OCI-LY3 (cell line): ENCODE data around the gene PERCC1.
"Not testable (repeated sequence)": the region's sequence is repeated elsewhere in the genome, so short reads cannot be mapped to it uniquely, and the experiment has no call there.

Experiments used
- H2AFZ ChIP-seq: fragments of 200-600, 300-600 bp; shearing (Covaris generic); 2 replicates; pipeline ENCODE4 v1.6.0; 2014; ENCODE audit warnings: antibody characterized with exemption, low read depth, low read length
- H3K27ac ChIP-seq: fragments of 200-600, 300-600 bp; sonication (generic); 2 replicates; pipeline ENCODE4 v1.5.1; 2014; ENCODE audit warnings: mild to moderate bottlenecking, low read length, moderate library complexity, mixed read lengths
- H3K27me3 ChIP-seq: fragments of 200-600, 300-600 bp; sonication (generic); 2 replicates; pipeline ENCODE4 v1.6.1; 2014; ENCODE audit warnings: low read depth, low read length, mixed read lengths
- H3K36me3 ChIP-seq: fragments of 200-600, 300-600 bp; sonication (generic); replicated peaks from 2 replicates; pipeline ENCODE3; 2014; ENCODE audit warnings: low read depth, low read length, mixed read lengths
- H3K4me1 ChIP-seq: fragments of 300-600, 200-600 bp; sonication (generic); 2 replicates; pipeline ENCODE4 v1.6.1; 2014; ENCODE audit warnings: low read length, mixed read lengths
- H3K4me2 ChIP-seq: fragments of 200-600, 300-600 bp; sonication (generic); 2 replicates; pipeline ENCODE4 v1.6.1; 2014; ENCODE audit warnings: low read length, mixed read lengths
- H3K4me3 ChIP-seq: fragments of 300-600, 200-600 bp; sonication (generic); 2 replicates; pipeline ENCODE4 v1.5.1; 2014; ENCODE audit warnings: antibody characterized with exemption, mild to moderate bottlenecking, low read length, moderate library complexity
- H3K79me2 ChIP-seq: fragments of 300-600, 200-600 bp; shearing (Covaris generic); 2 replicates; pipeline ENCODE4 v1.6.1; 2014; ENCODE audit warnings: mild to moderate bottlenecking, low read length, mixed read lengths
- H3K9ac ChIP-seq: fragments of 300-600, 200-600 bp; shearing (Covaris generic); 2 replicates; pipeline ENCODE4 v1.6.0; 2014; ENCODE audit warnings: mild to moderate bottlenecking, low read length, moderate library complexity
- H3K9me3 ChIP-seq: fragments of 200-600, 300-600 bp; shearing (Covaris generic); 2 replicates; pipeline ENCODE4 v1.6.1; 2014; ENCODE audit warnings: low read length, mixed read lengths; ENCODE audit not compliant: insufficient read depth
- H4K20me1 ChIP-seq: fragments of 200-600, 300-600 bp; sonication (generic); 2 replicates; pipeline ENCODE4 v1.6.1; 2016; ENCODE audit warnings: low read length, mixed read lengths; ENCODE audit not compliant: insufficient read depth
- CTCF ChIP-seq: fragments of 200-600, 300-600 bp; sonication (generic); IDR thresholded peaks from 2 replicates; pipeline ENCODE4 v1.5.1; 2014; ENCODE audit warnings: antibody characterized with exemption, low read length, low read depth
- EZH2phosphoT487 ChIP-seq: fragments of 200-600 bp; shearing (Covaris generic); IDR thresholded peaks from 2 replicates; pipeline ENCODE4 v1.6.1; 2018; ENCODE audit warnings: antibody characterized with exemption, mixed run types, low read depth

The PERCC1 gene

DNA sequence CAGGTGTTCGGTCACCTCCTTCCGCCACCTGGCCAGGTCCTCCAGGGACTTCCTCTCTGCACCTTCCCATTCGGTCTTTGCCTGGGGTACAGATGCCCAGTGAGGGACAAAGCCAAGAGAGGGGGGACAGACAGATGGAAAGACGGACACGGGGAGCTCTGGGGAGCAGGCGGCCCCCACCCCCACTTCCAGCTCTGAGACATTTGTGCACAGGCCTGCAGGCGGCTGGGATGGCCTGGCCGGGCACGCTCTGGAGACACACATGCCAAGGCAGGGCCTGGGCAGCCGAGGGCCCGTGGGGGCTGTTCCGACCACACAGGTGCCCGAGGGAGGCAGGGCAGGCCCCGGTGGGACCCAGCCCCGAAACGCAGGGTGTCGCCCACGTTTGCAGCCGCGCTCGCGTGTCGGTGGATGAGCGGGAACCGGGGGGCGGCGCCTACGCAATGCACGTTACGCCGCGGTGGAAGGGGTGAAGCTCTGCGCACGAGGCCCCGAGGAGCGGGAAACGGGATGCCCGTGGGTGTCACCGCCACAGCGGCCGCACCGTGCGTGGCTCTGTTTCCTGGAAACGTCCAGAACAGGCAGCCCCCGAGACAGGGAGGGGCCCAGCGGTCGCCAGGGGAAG lies 6.0 kb downstream of the PERCC1 start:
- no peak overlapping the region for H3K27ac ChIP-seq
- no peak overlapping the region for H2AFZ ChIP-seq
- H3K4me1 ChIP-seq = no peaks in the 10 kb centered on the region
- H3K36me3 ChIP-seq = no peaks in the 10 kb centered on the region
- H3K9me3 ChIP-seq = no peaks in the 10 kb centered on the region
- no peak overlapping the region for H3K4me2 ChIP-seq
- no peak for TF ChIP-seq CTCF
- no peak for TF ChIP-seq EZH2phosphoT487
- no peaks in the 10 kb centered on the region for H3K27me3 ChIP-seq
- no peaks in the 10 kb centered on the region for H3K79me2 ChIP-seq
- H4K20me1 ChIP-seq = no peaks in the 10 kb centered on the region
- no peak overlapping the region for H3K9ac ChIP-seq
- no peak overlapping the region for H3K4me3 ChIP-seq

- Histone ChIP-seq H4K20me1 (no peaks in the 10 kb centered on the region), H3K4me1 (no peaks in the 10 kb centered on the region), H3K79me2 (no peaks in the 10 kb centered on the region), H3K4me2 (no peak overlapping the region), H3K4me3 (no peak overlapping the region), H3K9me3 (no peaks in the 10 kb centered on the region), H3K36me3 (no peaks in the 10 kb centered on the region), H3K9ac (no peak overlapping the region), H3K27me3 (no peaks in the 10 kb centered on the region), H3K27ac (no peak overlapping the region), H2AFZ (no peak overlapping the region)
- TF ChIP-seq CTCF (no peak), EZH2phosphoT487 (no peak)
These were observed 6.7 kb downstream of the PERCC1 start for GRCh38 chr16:1437606-1438005.

- Histone ChIP-seq H3K9ac (no peak overlapping the region), H3K36me3 (no peaks in the 10 kb centered on the region), H3K4me1 (no peaks in the 10 kb centered on the region), H3K27me3 (no peaks in the 10 kb centered on the region), H2AFZ (no peak overlapping the region), H4K20me1 (no peaks in the 10 kb centered on the region), H3K4me3 (no peak overlapping the region), H3K4me2 (no peak overlapping the region), H3K9me3 (no peaks in the 10 kb centered on the region), H3K27ac (no peak overlapping the region), H3K79me2 (no peaks in the 10 kb centered on the region)
- TF ChIP-seq CTCF = no peak
- no peak for TF ChIP-seq EZH2phosphoT487
These were observed 7.6 kb downstream of the PERCC1 start for GRCh38 chr16:1438229-1439057.

GRCh38 chr16:1439058-1439698 lies 8.3 kb downstream of the PERCC1 start:
- Histone ChIP-seq H3K4me1 (no peaks in the 10 kb centered on the region), H3K79me2 (no peaks in the 10 kb centered on the region), H3K27ac (no peak overlapping the region), H3K9ac (no peak overlapping the region), H3K4me2 (no peak overlapping the region), H2AFZ (no peak overlapping the region), H3K4me3 (no peak overlapping the region), H3K27me3 (no peaks in the 10 kb centered on the region), H3K9me3 (no peaks in the 10 kb centered on the region), H4K20me1 (no peaks in the 10 kb centered on the region), H3K36me3 (no peaks in the 10 kb centered on the region)
- TF ChIP-seq CTCF (no peak), EZH2phosphoT487 (no peak)

- not testable (repeated sequence) for H3K27ac ChIP-seq, H3K9me3 ChIP-seq, H3K27me3 ChIP-seq, H3K4me3 ChIP-seq, H3K9ac ChIP-seq, H3K79me2 ChIP-seq, H3K4me2 ChIP-seq, H4K20me1 ChIP-seq, H3K4me1 ChIP-seq, H3K36me3 ChIP-seq, H2AFZ ChIP-seq
These were observed 8.8 kb downstream of the PERCC1 start for GRCh38 chr16:1439699-1440074.
